K562 (cell line): ENCODE data around the gene ZNF276. TPM values are rescaled to one million over a fixed set of nuclear protein-coding genes. Genes with fewer than 3 reads are reported as not detected.
A peak's percentile ranks its signal among the peaks of the same experiment; 100 is the strongest.
"Not testable (repeated sequence)": the region's sequence is repeated elsewhere in the genome, so short reads cannot be mapped to it uniquely, and the experiment has no call there.

Experiments used
- ATAC-seq: fragments of 200-7000 bp; cut with Tn5 transposase; 3 replicates; pipeline ENCODE4 v1.9.1; 2020; ENCODE audit warnings: moderate library complexity
- BruUV-seq: library from RNA; stranded (reverse); fragments of 400-500 nt; replicated peaks from 2 replicates; lab custom pipeline; 2021; lab: Mats Ljungman, UMichigan
- CTCF ChIA-PET: fragments of 300-600 bp; formaldehyde crosslinking; extraction: SDS; loops from one replicate; lab custom pipeline; 2021; ENCODE audit warnings: low intra/inter-chr PET ratio; lab: Yijun Ruan, JAX
- POLR2A ChIA-PET: fragments of 300-600, 350-650 bp; sonication (Branson Sonifier 250); formaldehyde crosslinking; extraction: SDS; loops from one replicate; lab custom pipeline; 2021; ENCODE audit warnings: antibody characterized with exemption, inconsistent platforms; lab: Yijun Ruan, JAX
- DNase-seq, 4 experiments: peaks; one replicate each; pipeline versions ENCODE4 v3.0.0 to v3.0.0-alpha.2; 2011 to 2018; ENCODE audit warnings: low spot score in 3 of 4, mixed read lengths in 3 of 4; ENCODE audit errors: extremely low read depth in 1 of 4
- FAIRE-seq: peaks from 2 replicates; lab custom pipeline; 2011; peaks lifted over from hg19 to GRCh38; lab: Jason Lieb, UNC
- H2AFZ ChIP-seq: 2 replicates; pipeline ENCODE4 v1.6.0; 2011; ENCODE audit warnings: low read depth, low read length, control low read depth, inconsistent platforms
- H3K27ac ChIP-seq: fragments of 200-600 bp; 3 replicates; pipeline ENCODE4 v1.8.0; 2011; ENCODE audit warnings: low read depth, mild to moderate bottlenecking, control low read depth, inconsistent platforms, low read length, moderate library complexity, mixed read lengths; ENCODE audit errors: extremely low read depth
- H3K27me3 ChIP-seq, 2 experiments: fragments of 300-600 bp in 1 of 2; 2 replicates in 1 of 2; 3 replicates in 1 of 2; pipeline versions ENCODE4 v1.6.0 to v1.8.0; 2011; ENCODE audit warnings: inconsistent platforms in 2 of 2, low read length in 2 of 2, mild to moderate bottlenecking in 1 of 2, mixed read lengths in 1 of 2, moderate library complexity in 1 of 2; ENCODE audit not compliant: control insufficient read depth in 2 of 2, insufficient read depth in 2 of 2
- H3K36me3 ChIP-seq: fragments of 300-600 bp; 3 replicates; pipeline ENCODE4 v1.8.0; 2011; ENCODE audit warnings: mild to moderate bottlenecking, low read length, inconsistent platforms; ENCODE audit not compliant: control insufficient read depth, insufficient read depth
- H3K4me1 ChIP-seq, 2 experiments: fragments of 200-600 bp in 1 of 2; replicated peaks in 1 of 2; 2 replicates in 1 of 2; 3 replicates in 1 of 2; pipeline versions ENCODE4 v1.5.1 to v1.8.0; 2011; ENCODE audit warnings: inconsistent platforms in 2 of 2, low read length in 2 of 2, mild to moderate bottlenecking in 1 of 2, mixed read lengths in 1 of 2, moderate library complexity in 1 of 2; ENCODE audit not compliant: control insufficient read depth in 2 of 2, insufficient read depth in 2 of 2
- H3K4me2 ChIP-seq: 2 replicates; pipeline ENCODE4 v1.6.1; 2011; ENCODE audit warnings: low read length, control low read depth, inconsistent platforms, mixed read lengths; ENCODE audit not compliant: insufficient read depth
- H3K4me3 ChIP-seq: fragments of 200-600 bp; sonication (generic), shearing (Covaris generic); 2 replicates; pipeline ENCODE4 v1.5.1; 2016; ENCODE audit warnings: control low read depth, inconsistent platforms
- H3K79me2 ChIP-seq: fragments of 200-600 bp; 3 replicates; pipeline ENCODE4 v1.8.0; 2011; ENCODE audit warnings: low read length, inconsistent platforms; ENCODE audit not compliant: control insufficient read depth, insufficient read depth
- H3K9ac ChIP-seq, 2 experiments: 2 replicates each; pipeline versions ENCODE4 v1.6.0 to v1.6.1; 2011; ENCODE audit warnings: low read depth in 2 of 2, low read length in 2 of 2, control low read depth in 1 of 2, inconsistent platforms in 1 of 2, mild to moderate bottlenecking in 1 of 2, mixed read lengths in 1 of 2; ENCODE audit not compliant: insufficient read depth in 1 of 2
- H3K9me1 ChIP-seq: one replicate; pipeline ENCODE4 v1.6.0; 2011; ENCODE audit warnings: inconsistent platforms, mild to moderate bottlenecking, low read length, moderate library complexity; ENCODE audit not compliant: control insufficient read depth, insufficient read depth
- H3K9me3 ChIP-seq: replicated peaks from 2 replicates; pipeline ENCODE4 v1.5.1; 2011; ENCODE audit warnings: low read depth, low read length, inconsistent platforms; ENCODE audit not compliant: control insufficient read depth, insufficient read depth
- H4K20me1 ChIP-seq: replicated peaks from 2 replicates; pipeline ENCODE4 v1.6.1; 2011; ENCODE audit warnings: low read length, inconsistent platforms, mixed read lengths; ENCODE audit not compliant: control insufficient read depth, insufficient read depth
- NR2C2 ChIP-seq, 2 experiments: fragments of 200-800 bp in 1 of 2; sonication (Bioruptor generic) in 1 of 2; sonication (generic) in 1 of 2; formaldehyde crosslinking in 1 of 2; IDR thresholded peaks; 2 replicates each; pipeline versions ENCODE4 v1.6.1 to v1.8.0; 2016 to 2022; ENCODE audit warnings: mild to moderate bottlenecking in 1 of 2, missing compliant biosample characterization in 1 of 2, missing genetic modification characterization in 1 of 2, missing genetic modification reagents in 1 of 2
- ZBTB11 ChIP-seq, 3 experiments: fragments of 200-800 bp in 1 of 3; fragments of 250-450 bp in 1 of 3; fragments of 450-650 bp in 1 of 3; sonication (Bioruptor Pico) in 1 of 3; sonication (Bioruptor generic) in 1 of 3; formaldehyde crosslinking in 1 of 3; IDR thresholded peaks; 2 replicates each; pipeline versions ENCODE4 v1.6.1 to v1.8.0; 2016 to 2022; ENCODE audit warnings: mild to moderate bottlenecking in 2 of 3, missing genetic modification characterization in 2 of 3, missing compliant biosample characterization in 1 of 3, moderate library complexity in 1 of 3
- ZNF764 ChIP-seq: fragments of 250-450 bp; sonication (Bioruptor Pico); IDR thresholded peaks from 2 replicates; pipeline ENCODE4 v1.4.0; 2020; ENCODE audit warnings: low read depth, mild to moderate bottlenecking, moderate library complexity
- WGBS: fragments of 100-300 bp; shearing (Covaris generic); methylation state at CpG from one replicate; pipeline ENCODE4 v1.1.6; 2016; ENCODE audit warnings: low coverage, mixed read lengths; ENCODE audit not compliant: insufficient coverage; ENCODE audit errors: missing lambda C conversion rate; 5-methylcytosine and 5-hydroxymethylcytosine counted together
- in situ Hi-C: fragments of 300-500 bp; cut with MboI; formaldehyde crosslinking; loops from 4 replicates; pipeline ENCODE4 v1.15.0; 2018; ENCODE audit warnings: inconsistent platforms, mixed read lengths
- intact Hi-C: fragments of 100-400 bp; cut with micrococcal nuclease; formaldehyde crosslinking; loops from 2 replicates; pipeline ENCODE4 v1.14.2; 2022
- polyA plus RNA-seq, 8 experiments: library from polyadenylated mRNA; depleted of rRNA in 4 of 8; stranded (reverse) in 5 of 8; unstranded in 3 of 8; fragments of >200 nt; fragmentation: Nextera tagmentation in 2 of 8; fragmentation: Illumina TruSeq in 1 of 8; extraction: Ambion mirVana in 2 of 8; extraction: Trizol in 1 of 8; gene quantifications; 2 replicates each; pipeline versions ENCODE4 v1.2.1 to v1.2.3, GENCODE V29; 2011 to 2014; ENCODE audit warnings: inconsistent platforms in 1 of 8, missing spikeins in 1 of 8
- total RNA-seq, 7 experiments: library from RNA; depleted of rRNA in 6 of 7; stranded (reverse); fragments of >200 nt in 6 of 7; fragmentation: Illumina TruSeq in 2 of 7; extraction: Trizol in 2 of 7; gene quantifications; 2 replicates each; pipeline versions ENCODE4 v1.2.1 to v1.2.3, GENCODE V29; 2011 to 2021; ENCODE audit warnings: low replicate concordance in 1 of 7

ZNF276 gene
- total and polyA plus RNA-seq, 9 of the 15 experiments (the other 6 are each of a cell fraction or from before 2014, with no cell fraction given) = 0.49 to 43.9 (median 15.8) TPM

- BruUV-seq; DNase-seq; H3K27me3 ChIP-seq; H4K20me1 ChIP-seq; H3K79me2 ChIP-seq; H2AFZ ChIP-seq; ATAC-seq; H3K9me3 ChIP-seq; FAIRE-seq; TF ChIP-seq NR2C2 (tag; IDR thresholded peaks at IDR 0.05): not testable (repeated sequence)
- peak in 1 of 3 experiments; percentile 36; a peak in 1 of 6 replicates for TF ChIP-seq ZBTB11 (CRISPR knock-in tag; IDR thresholded peaks at IDR 0.05)
- 0 out of 2 replicates have a peak, but pooled peaks have one; percentile 23 for TF ChIP-seq NR2C2 (CRISPR knock-in tag; IDR thresholded peaks at IDR 0.05)
- 0 out of 2 replicates have a peak, but pooled peaks have one; percentile 12 for TF ChIP-seq ZNF764 (CRISPR knock-in tag)
- Histone ChIP-seq H3K36me3 (peaks cover 36% of the 10 kb centered on the region; the same call in 2 of the 3 replicates), H3K4me2 (peak overlapping the region; percentile 62), H3K27ac (0 out of 3 replicates have a peak overlapping the region, but pooled peaks have one; percentile 14), H3K9me1 (peaks cover 11% of the 10 kb centered on the region), H3K4me3 (peak overlapping the region; percentile 51; the same call in 1 of the 2 replicates), H3K4me1 (peaks cover 13 to 69% of the 10 kb centered on the region in 2 experiments), H3K9ac (peak overlapping the region; percentile 4 to 90; a peak in 2 of 4 replicates)
- ChIA-PET POLR2A (interaction anchor here (0.6 to 2.2 kb wide), 9 partner anchors 9 to 276 kb away, joined by 3 to 16 read pairs (median 3); partner anchors contain the start of gene CDK10), CTCF (interaction anchor here (0.7 to 2.7 kb wide), 2 partner anchors 94 to 161 kb away, joined by 3 to 18 read pairs; no protein-coding TSS in a partner anchor)
- in situ Hi-C loops (loop anchor here (5.0 kb wide), 1 partner anchor 163 kb away; no protein-coding TSS in a partner anchor), intact Hi-C loops (loop anchor here (2.0 to 5.0 kb wide), 3 partner anchors 19 to 213 kb away; no protein-coding TSS in a partner anchor)
- WGBS = 52% methylated on average over 18 of the region's 18 CpGs
Measured at GRCh38 chr16:89699629-89700099, 21.7 kb upstream of the ZNF276 start.
